Neuron (in vitro differentiated cells): ENCODE results near the gene GLRX2.
"Not testable (repeated sequence)": the region's sequence is repeated elsewhere in the genome, so short reads cannot be mapped to it uniquely, and the experiment has no call there.

ENCODE experiments used
- H2AFZ ChIP-seq: one replicate; pipeline ENCODE4 v1.6.1; 2013; ENCODE audit warnings: low read depth, mild to moderate bottlenecking, inconsistent platforms, low read length, moderate library complexity
- H3K27me3 ChIP-seq: one replicate; pipeline ENCODE4 v1.6.1; 2013; ENCODE audit warnings: low read length; ENCODE audit not compliant: insufficient read depth
- H3K36me3 ChIP-seq: one replicate; pipeline ENCODE4 v1.6.1; 2013; ENCODE audit warnings: low read length; ENCODE audit not compliant: insufficient read depth
- H3K4me1 ChIP-seq: one replicate; pipeline ENCODE4 v1.6.1; 2013; ENCODE audit warnings: low read length; ENCODE audit not compliant: insufficient read depth
- H3K4me3 ChIP-seq: 2 replicates; pipeline ENCODE4 v1.5.1; 2013; ENCODE audit warnings: mild to moderate bottlenecking, low read length, moderate library complexity
- H3K9me3 ChIP-seq: one replicate; pipeline ENCODE4 v1.6.1; 2013; ENCODE audit warnings: low read length

The GLRX2 gene

GRCh38 chr1:193118803-193119730 lies 13.9 kb upstream of the GLRX2 start:
- no peak overlapping the region for H3K4me3 ChIP-seq
- no peak overlapping the region for H2AFZ ChIP-seq
- H3K36me3 ChIP-seq: no peaks in the 10 kb centered on the region
- no peaks in the 10 kb centered on the region for H3K27me3 ChIP-seq
- H3K9me3 ChIP-seq: no peaks in the 10 kb centered on the region
- H3K4me1 ChIP-seq: peaks cover 4% of the 10 kb centered on the region

DNA sequence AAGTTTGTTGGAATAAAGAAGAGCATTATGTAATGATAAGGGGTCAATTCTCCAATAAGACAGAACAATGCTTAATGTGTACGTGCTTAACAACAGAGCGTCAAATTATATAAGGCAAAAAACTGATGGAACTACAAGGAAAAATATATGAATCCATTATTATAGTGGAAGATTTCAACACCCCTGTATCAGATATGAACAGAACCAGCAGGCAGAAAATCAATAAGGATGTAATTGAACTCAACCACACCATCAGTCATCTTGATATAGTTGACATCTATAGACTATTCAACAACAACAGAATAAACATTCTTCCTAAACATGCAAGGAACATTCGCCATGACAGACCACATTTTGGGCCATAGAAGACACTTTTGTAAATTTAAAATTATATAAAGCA lies 13.0 kb upstream of the GLRX2 start:
- H3K4me3 ChIP-seq: no peak overlapping the region

DNA sequence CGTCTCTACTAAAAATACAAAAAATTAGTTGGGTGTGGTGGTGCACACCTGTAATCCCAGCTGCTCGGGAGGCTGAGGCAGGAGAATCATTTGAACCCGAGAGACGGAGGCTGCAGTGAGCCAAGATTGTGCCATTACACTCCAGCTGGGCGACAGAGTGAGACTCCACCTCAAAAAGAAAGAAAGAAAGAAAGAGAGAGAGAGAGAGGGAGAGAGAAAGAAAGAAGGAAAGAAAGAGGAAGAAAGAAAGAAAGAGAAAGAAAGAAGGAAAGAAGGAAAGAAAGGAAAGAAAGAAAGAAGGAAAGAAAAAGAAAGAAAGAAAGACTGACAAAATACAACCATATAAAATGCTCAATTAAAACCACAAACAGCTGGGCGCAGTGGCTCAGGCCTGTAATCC lies 12.0 kb upstream of the GLRX2 start:
- not testable (repeated sequence) for H3K9me3 ChIP-seq

More for the DNA sequence above, 13.0 kb upstream of the GLRX2 start:
- Histone ChIP-seq H3K4me1 (no peaks in the 10 kb centered on the region), H3K9me3 (no peaks in the 10 kb centered on the region), H3K27me3 (no peaks in the 10 kb centered on the region), H2AFZ (no peak overlapping the region), H3K36me3 (no peaks in the 10 kb centered on the region)

GRCh38 chr1:193115629-193116227 lies 10.5 kb upstream of the GLRX2 start:
- no peaks in the 10 kb centered on the region for H3K9me3 ChIP-seq
- no peak overlapping the region for H2AFZ ChIP-seq
- H3K36me3 ChIP-seq: no peaks in the 10 kb centered on the region
- H3K4me3 ChIP-seq: no peak overlapping the region
- no peaks in the 10 kb centered on the region for H3K27me3 ChIP-seq
- no peaks in the 10 kb centered on the region for H3K4me1 ChIP-seq

More for the DNA sequence above, 12.0 kb upstream of the GLRX2 start:
- H3K4me1 ChIP-seq, H3K36me3 ChIP-seq, H3K4me3 ChIP-seq, H3K27me3 ChIP-seq, H2AFZ ChIP-seq: not testable (repeated sequence)

DNA sequence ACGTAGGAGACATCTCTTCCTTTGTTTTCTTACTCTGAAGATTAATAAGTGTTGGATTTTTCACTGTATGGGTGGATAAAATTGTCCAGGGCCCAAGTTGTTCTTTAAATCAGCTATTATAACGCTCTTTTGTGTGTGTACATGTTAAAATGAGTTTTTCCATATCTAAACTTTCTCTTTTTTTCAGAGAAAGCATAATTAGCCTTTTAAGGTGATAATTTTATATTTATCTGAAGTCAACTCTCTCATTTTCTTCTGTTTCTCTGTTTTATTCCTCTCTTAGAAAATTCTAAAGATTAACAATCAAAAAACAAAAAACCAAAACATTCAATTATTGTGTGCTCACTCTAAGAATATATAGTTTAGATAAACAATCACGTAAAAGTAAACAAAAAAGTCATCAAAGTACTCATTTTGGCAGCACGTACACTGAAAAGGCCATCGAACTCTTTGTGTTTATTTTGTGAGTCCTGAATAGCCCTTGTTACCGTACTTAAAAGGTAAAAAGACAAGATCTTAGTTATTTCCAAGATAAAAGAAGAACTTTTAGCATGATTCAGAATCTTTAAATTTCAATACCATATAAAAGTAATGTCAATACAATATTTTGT lies 9.4 kb upstream of the GLRX2 start:
- H3K27me3 ChIP-seq: no peaks in the 10 kb centered on the region

GRCh38 chr1:193113992-193114332 lies 8.7 kb upstream of the GLRX2 start:
- Histone ChIP-seq H3K36me3 (no peaks in the 10 kb centered on the region), H2AFZ (no peak overlapping the region), H3K27me3 (no peaks in the 10 kb centered on the region), H3K4me1 (no peaks in the 10 kb centered on the region), H3K4me3 (no peak overlapping the region), H3K9me3 (no peaks in the 10 kb centered on the region)

More for the DNA sequence above, 9.4 kb upstream of the GLRX2 start:
- Histone ChIP-seq H3K4me3 (no peak overlapping the region), H3K36me3 (no peaks in the 10 kb centered on the region), H3K4me1 (no peaks in the 10 kb centered on the region), H3K9me3 (no peaks in the 10 kb centered on the region), H2AFZ (no peak overlapping the region)

GRCh38 chr1:193113258-193113991 lies 8.2 kb upstream of the GLRX2 start:
- H3K36me3 ChIP-seq: no peaks in the 10 kb centered on the region
- no peaks in the 10 kb centered on the region for H3K4me1 ChIP-seq
- no peak overlapping the region for H3K4me3 ChIP-seq
- H2AFZ ChIP-seq: no peak overlapping the region
- H3K9me3 ChIP-seq: no peaks in the 10 kb centered on the region
- H3K27me3 ChIP-seq: no peaks in the 10 kb centered on the region

GRCh38 chr1:193111641-193112090 lies 6.5 kb upstream of the GLRX2 start:
- H3K4me3 ChIP-seq: no peak overlapping the region
- H3K27me3 ChIP-seq: no peaks in the 10 kb centered on the region
- no peaks in the 10 kb centered on the region for H3K9me3 ChIP-seq
- H3K36me3 ChIP-seq: no peaks in the 10 kb centered on the region
- no peak overlapping the region for H2AFZ ChIP-seq
- no peaks in the 10 kb centered on the region for H3K4me1 ChIP-seq

GRCh38 chr1:193110864-193111263 lies 5.7 kb upstream of the GLRX2 start:
- Histone ChIP-seq H2AFZ (no peak overlapping the region), H3K4me3 (no peak overlapping the region), H3K9me3 (no peaks in the 10 kb centered on the region)

GRCh38 chr1:193110246-193110645 lies 5.0 kb upstream of the GLRX2 start:
- no peaks in the 10 kb centered on the region for H3K9me3 ChIP-seq
- H3K27me3 ChIP-seq: no peaks in the 10 kb centered on the region
- H3K36me3 ChIP-seq: no peaks in the 10 kb centered on the region
- H3K4me1 ChIP-seq: no peaks in the 10 kb centered on the region
- no peak overlapping the region for H2AFZ ChIP-seq
- H3K4me3 ChIP-seq: no peak overlapping the region

More at GRCh38 chr1:193110864-193111263, 5.7 kb upstream of the GLRX2 start:
- Histone ChIP-seq H3K36me3 (no peaks in the 10 kb centered on the region), H3K4me1 (no peaks in the 10 kb centered on the region), H3K27me3 (no peaks in the 10 kb centered on the region)

- no peaks in the 10 kb centered on the region for H3K4me1 ChIP-seq
- H3K36me3 ChIP-seq: no peaks in the 10 kb centered on the region
- no peaks in the 10 kb centered on the region for H3K27me3 ChIP-seq
- H2AFZ ChIP-seq: no peak overlapping the region
- H3K4me3 ChIP-seq: no peak overlapping the region
- H3K9me3 ChIP-seq: no peaks in the 10 kb centered on the region
Measured at GRCh38 chr1:193109619-193110018, 4.4 kb upstream of the GLRX2 start.

DNA sequence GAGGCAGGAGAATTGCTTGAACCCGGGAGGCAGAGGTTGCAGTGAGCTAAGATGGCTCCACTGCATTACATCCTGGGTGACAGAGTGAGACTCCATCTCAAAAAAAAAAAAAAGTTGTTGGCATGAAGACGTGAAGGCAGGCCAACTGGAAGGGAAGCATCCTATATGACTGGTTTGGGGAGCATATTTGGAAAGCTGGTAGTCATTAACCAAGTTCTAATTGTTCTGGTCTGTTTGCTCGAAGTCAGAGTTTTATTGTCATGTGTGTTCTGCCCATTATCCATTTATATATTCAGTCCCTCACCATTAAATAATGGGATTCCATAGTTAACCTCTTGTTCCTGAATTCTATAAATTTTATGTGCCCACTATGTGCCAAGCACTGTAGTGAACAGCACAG lies 3.3 kb upstream of the GLRX2 start:
- Histone ChIP-seq H3K27me3 (no peaks in the 10 kb centered on the region), H3K4me1 (no peaks in the 10 kb centered on the region), H3K36me3 (no peaks in the 10 kb centered on the region), H2AFZ (no peak overlapping the region), H3K9me3 (no peaks in the 10 kb centered on the region), H3K4me3 (no peak overlapping the region)

GRCh38 chr1:193105821-193106177 lies 585 bp upstream of the GLRX2 start:
- H3K27me3 ChIP-seq: no peaks in the 10 kb centered on the region
- peak overlapping the region; percentile 59 for H3K4me3 ChIP-seq

More at GRCh38 chr1:193105821-193106177, 585 bp upstream of the GLRX2 start:
- no peaks in the 10 kb centered on the region for H3K4me1 ChIP-seq
- H3K36me3 ChIP-seq: no peaks in the 10 kb centered on the region
- H2AFZ ChIP-seq: peak overlapping the region; percentile 58
- no peaks in the 10 kb centered on the region for H3K9me3 ChIP-seq
